ENCODE results near the gene NLGN4X. TPM values are rescaled to one million over a fixed set of nuclear protein-coding genes. Genes with fewer than 3 reads are reported as not detected.

The NLGN4X gene
- polyA plus RNA-seq, 4 donors = 11.8 to 27.0 (median 16.2) TPM

DNA sequence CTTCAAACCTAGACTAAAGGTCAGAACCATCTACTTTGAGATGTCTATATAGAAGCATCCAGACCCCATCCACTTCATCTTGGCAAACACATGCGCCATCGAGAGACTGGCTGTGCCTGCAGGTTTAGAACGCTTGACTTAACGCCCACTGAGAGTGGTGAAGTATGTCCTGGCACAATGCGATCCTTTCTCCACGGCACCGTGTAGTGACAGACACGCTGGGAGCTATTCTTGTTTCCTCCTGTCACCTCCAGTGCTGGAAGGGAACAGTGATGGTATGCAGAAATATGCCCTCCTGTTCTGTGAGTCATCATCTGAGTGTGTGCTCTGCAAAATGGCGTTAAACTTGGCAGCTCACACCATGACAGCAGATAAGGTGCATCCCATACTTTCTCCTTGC is 330.2 kb downstream of the NLGN4X start:
- no peak for DNase-seq (ENCODE audit: low read depth in 4 of 4, low spot score in 3 of 4)

DNA sequence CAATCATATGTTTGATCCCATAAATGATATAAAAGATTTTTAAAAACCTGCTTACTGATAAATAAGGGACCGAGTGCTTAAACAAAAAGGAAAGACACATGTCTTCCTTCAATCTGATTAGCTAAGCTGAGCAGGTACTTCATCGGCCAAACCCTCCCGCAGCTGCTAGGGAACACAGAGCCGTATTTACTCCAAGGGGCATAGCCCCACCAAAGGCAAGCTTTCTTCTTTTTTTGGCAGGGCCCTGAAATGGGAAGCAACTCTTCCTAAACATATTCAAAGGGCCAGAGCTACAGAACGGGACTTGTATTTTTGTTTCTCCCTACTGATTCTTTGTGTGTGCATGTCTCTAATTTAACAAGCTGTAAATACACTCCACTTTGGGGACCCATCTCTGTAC is 337.3 kb downstream of the NLGN4X start:
- DNase-seq (ENCODE audit: low read depth in 4 of 4, low spot score in 3 of 4) = no peak

DNA sequence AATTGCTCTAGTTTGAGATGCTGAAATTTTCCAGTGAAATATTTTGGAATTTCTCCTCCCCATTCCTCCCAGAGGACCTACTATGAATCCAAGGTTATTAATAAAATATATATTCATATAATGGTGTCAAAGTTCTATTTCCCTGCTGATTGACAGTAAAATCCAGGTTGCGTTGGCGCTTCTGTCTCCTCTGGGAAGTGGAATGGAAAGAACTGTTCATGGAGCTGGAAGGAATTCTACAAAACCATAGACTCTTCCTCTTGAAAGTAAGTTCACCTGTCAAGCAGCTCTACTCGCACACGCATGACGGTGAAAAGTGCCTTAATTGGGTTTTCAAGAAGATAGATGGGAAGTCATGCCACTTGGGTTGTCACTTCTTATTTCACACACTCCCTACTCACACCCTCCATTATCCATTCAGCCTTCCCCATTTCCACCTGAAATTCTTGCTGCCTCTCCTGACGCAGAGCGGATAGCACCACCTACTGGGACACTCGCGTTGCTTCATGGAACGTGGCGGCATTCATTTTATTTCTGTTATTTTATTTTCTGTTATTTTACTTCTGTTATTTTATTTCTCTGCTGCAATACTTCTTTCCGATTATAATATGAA is 351.6 kb downstream of the NLGN4X start:
- DNase-seq (ENCODE audit: low read depth in 4 of 4, low spot score in 3 of 4) = no peak

DNA sequence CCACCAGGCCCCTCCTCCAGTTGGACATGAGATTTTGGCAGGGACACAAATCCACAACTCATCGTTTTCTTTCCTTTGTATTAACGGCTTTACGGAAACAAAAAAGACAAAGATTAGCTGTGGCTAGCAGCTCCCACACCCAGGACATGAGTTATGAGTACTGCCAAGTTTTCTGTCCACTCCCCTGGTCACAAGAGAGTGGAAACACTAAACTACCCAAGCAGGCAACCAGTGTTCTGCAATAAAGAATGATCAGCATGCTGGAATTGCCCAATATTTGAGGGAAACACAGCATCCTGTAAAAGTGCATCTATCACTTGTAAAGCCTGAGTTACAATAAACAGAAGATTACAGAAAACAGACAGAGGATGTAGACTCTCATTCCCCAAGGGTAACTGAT is 358.4 kb downstream of the NLGN4X start:
- DNase-seq (ENCODE audit: low read depth in 4 of 4, low spot score in 3 of 4) = no peak

DNA sequence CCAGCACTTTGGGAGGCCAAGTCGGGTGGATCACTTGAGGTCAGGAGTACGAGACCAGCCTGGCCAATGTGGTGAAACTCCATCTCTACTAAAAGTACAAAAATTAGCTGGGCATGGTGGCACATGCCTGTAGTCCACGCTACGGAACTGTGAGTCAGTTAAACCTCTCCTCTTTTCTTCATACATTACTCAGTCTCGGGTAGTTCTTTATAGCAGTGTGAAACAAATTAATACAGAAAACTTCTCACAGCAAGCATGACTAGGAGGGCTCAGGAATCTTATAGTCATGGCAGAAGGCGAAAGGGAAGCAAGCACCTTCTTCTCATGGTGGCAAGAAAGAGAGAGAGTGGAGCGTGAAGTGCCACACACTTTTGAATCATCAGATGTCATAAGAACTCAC is 358.9 kb downstream of the NLGN4X start:
- no peak for DNase-seq (ENCODE audit: low read depth in 4 of 4, low spot score in 3 of 4)

DNA sequence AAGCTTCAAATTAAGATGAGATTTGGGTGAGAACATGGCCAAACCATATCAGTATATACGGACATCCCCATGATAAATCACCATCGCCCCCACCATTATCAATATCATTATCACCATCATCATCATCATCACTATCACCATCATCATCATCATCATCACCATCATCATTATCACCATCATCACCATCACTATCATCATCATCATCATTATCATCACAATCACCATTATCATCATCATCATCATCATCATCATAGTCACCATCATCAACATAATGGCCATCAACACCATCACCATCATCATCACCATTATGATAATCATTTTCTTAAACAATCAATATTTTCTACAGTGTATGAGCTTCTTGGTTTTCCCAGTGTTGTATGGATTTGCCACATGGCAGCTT is 360.9 kb downstream of the NLGN4X start:
- no peak for DNase-seq (ENCODE audit: low read depth in 4 of 4, low spot score in 3 of 4)

DNA sequence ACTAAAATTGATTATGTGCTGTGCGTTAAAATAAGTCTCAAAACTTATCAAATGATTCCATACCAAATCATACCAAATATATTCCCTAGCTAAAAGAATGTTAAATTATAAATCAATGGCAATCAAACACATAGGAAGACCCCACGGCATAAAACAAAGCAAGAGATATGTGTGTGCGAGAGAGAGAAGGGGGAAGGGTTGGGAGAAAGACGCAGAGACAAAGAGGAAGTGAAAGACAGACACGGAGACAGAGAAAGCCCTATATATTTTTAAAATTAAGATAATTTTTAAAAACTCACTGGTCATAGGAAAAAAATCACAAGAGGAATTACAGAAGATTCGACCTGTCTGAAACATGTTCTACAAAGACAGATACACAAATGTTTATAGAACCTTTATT is 371.4 kb downstream of the NLGN4X start:
- no peak for DNase-seq (ENCODE audit: low read depth in 4 of 4, low spot score in 3 of 4)

DNA sequence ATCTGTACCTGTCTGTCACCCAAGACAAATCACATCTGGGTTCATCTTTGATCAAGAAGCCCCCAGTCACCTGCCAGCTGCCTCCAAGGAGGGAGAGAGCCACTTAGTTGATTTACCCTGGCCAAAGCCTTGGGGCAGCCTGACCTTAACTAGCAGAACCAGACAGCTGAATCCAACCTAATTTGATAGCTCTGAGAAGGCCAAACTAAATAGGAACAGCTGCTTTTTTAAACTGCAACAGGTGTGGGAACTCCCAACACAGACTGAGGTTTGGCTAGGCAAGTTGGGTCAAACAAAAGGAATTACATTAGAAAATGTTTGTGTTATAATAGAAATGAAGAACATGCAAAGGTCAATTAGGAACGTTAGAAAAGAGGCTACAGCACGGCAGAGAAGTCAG is 375.7 kb downstream of the NLGN4X start:
- no peak for DNase-seq (ENCODE audit: low read depth in 4 of 4, low spot score in 3 of 4)

DNA sequence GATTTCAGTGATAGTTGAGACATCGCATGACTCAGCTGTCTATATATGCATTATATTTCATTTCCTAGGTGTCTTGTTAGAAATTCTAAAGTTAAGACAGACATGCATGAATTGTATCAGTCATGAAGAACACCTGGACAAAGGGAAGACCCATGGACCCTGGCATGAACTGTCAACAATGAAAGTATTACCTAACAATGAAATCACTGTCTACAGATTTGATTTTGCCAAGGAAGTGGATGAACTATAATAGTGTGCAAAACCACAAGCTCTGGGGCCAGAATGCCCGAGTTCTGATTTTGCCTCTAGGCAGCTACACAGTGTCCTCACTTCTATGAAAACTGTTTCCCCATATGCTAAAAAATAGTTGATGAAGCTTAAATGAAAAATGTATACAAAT is 386.1 kb downstream of the NLGN4X start:
- DNase-seq (ENCODE audit: low read depth in 4 of 4, low spot score in 3 of 4) = no peak
